GM19023 (cell line): ENCODE data around the gene CASZ1.

ENCODE experiments used
- ATAC-seq: cut with Tn5 transposase; IDR thresholded peaks from one replicate; pipeline ENCODE4 v1.9.1; 2021; ENCODE audit warnings: mild to moderate bottlenecking, moderate library complexity; ENCODE audit not compliant: unreplicated experiment

The CASZ1 gene

GRCh38 chr1:10643607-10644306 lies 152.7 kb downstream of the CASZ1 start:
- no peak for ATAC-seq

- ATAC-seq: no peak
These were observed 153.9 kb downstream of the CASZ1 start for GRCh38 chr1:10642403-10643080.

GRCh38 chr1:10641976-10642375 lies 154.5 kb downstream of the CASZ1 start:
- ATAC-seq: no peak

- no peak for ATAC-seq
These were observed 155.4 kb downstream of the CASZ1 start for GRCh38 chr1:10640843-10641553.

- ATAC-seq: no peak
These were observed 156.5 kb downstream of the CASZ1 start for GRCh38 chr1:10639775-10640578.

- ATAC-seq: no peak
These were observed 157.3 kb downstream of the CASZ1 start for GRCh38 chr1:10639011-10639774.

- ATAC-seq: no peak
These were observed 157.9 kb downstream of the CASZ1 start for GRCh38 chr1:10638559-10639005.

GRCh38 chr1:10637834-10638558 lies 158.4 kb downstream of the CASZ1 start:
- no peak for ATAC-seq

- no peak for ATAC-seq
These were observed 159.0 kb downstream of the CASZ1 start for GRCh38 chr1:10637400-10637799.

GRCh38 chr1:10635992-10636391 lies 160.5 kb downstream of the CASZ1 start:
- ATAC-seq: no peak

- no peak for ATAC-seq
These were observed 161.2 kb downstream of the CASZ1 start for GRCh38 chr1:10635085-10635896.

- no peak for ATAC-seq
These were observed 161.9 kb downstream of the CASZ1 start for GRCh38 chr1:10634428-10635084.

- no peak for ATAC-seq
These were observed 162.4 kb downstream of the CASZ1 start for GRCh38 chr1:10634075-10634427.

- no peak for ATAC-seq
These were observed 163.0 kb downstream of the CASZ1 start for GRCh38 chr1:10633416-10633815.

- no peak for ATAC-seq
These were observed 163.8 kb downstream of the CASZ1 start for GRCh38 chr1:10632691-10633090.

- no peak for ATAC-seq
These were observed 164.4 kb downstream of the CASZ1 start for GRCh38 chr1:10631811-10632593.

GRCh38 chr1:10631121-10631810 lies 165.2 kb downstream of the CASZ1 start:
- ATAC-seq: no peak
